Endothelial cell of umbilical vein (primary cell): ENCODE results near the gene HDAC8. TPM values are rescaled to one million over a fixed set of nuclear protein-coding genes. Genes with fewer than 3 reads are reported as not detected.
"Not testable (repeated sequence)": the region's sequence is repeated elsewhere in the genome, so short reads cannot be mapped to it uniquely, and the experiment has no call there.

Source experiments
- BruUV-seq: library from RNA; stranded (reverse); fragments of 400-500 nt; replicated peaks from 2 replicates; lab custom pipeline; 2021; lab: Mats Ljungman, UMichigan
- CTCF ChIA-PET: fragments of 300-600, 350-600 bp; sonication (Branson Sonifier 250); formaldehyde crosslinking; loops from one replicate; lab custom pipeline; 2021; ENCODE audit warnings: antibody characterized with exemption, inconsistent platforms; lab: Charles Lee
- POLR2A ChIA-PET: fragments of 300-600, 350-600 bp; sonication (Branson Sonifier 250); formaldehyde crosslinking; loops from one replicate; lab custom pipeline; 2021; ENCODE audit warnings: antibody characterized with exemption, inconsistent platforms; lab: Charles Lee
- DNase-seq: peaks from one replicate; pipeline ENCODE4 v3.0.0-alpha.2; 2011; ENCODE audit warnings: low read depth, low spot score
- FAIRE-seq: peaks from 2 replicates; lab custom pipeline; 2011; peaks lifted over from hg19 to GRCh38; lab: Jason Lieb, UNC
- H2AFZ ChIP-seq: 2 replicates; pipeline ENCODE4 v1.6.0; 2012; ENCODE audit warnings: low read depth, low read length, control low read depth, inconsistent platforms
- H3K27ac ChIP-seq: 2 replicates; pipeline ENCODE4 v1.5.1; 2011; ENCODE audit warnings: low read depth, mild to moderate bottlenecking, control low read depth, low read length, moderate library complexity; ENCODE audit not compliant: insufficient read depth
- H3K27me3 ChIP-seq, 2 experiments: 2 replicates each; pipeline versions ENCODE4 v1.6.0 to v1.6.1; 2011; ENCODE audit warnings: low read length in 2 of 2, mixed read lengths in 1 of 2; ENCODE audit not compliant: control insufficient read depth in 2 of 2, insufficient read depth in 2 of 2
- H3K36me3 ChIP-seq, 2 experiments: 2 replicates in 1 of 2; 3 replicates in 1 of 2; pipeline ENCODE4 v1.5.1; 2011; ENCODE audit warnings: low read length in 2 of 2, mild to moderate bottlenecking in 1 of 2, moderate library complexity in 1 of 2; ENCODE audit not compliant: control insufficient read depth in 2 of 2, insufficient read depth in 2 of 2; ENCODE audit errors: extremely low read depth in 1 of 2
- H3K4me1 ChIP-seq: 3 replicates; pipeline ENCODE4 v1.5.1; 2011; ENCODE audit warnings: mild to moderate bottlenecking, low read length; ENCODE audit not compliant: control insufficient read depth, insufficient read depth; ENCODE audit errors: extremely low read depth
- H3K4me2 ChIP-seq: 2 replicates; pipeline ENCODE4 v1.6.1; 2011; ENCODE audit warnings: low read length, control low read depth, mixed read lengths; ENCODE audit not compliant: insufficient read depth
- H3K4me3 ChIP-seq, 3 experiments: fragments of 200-600 bp in 1 of 3; sonication (generic), shearing (Covaris generic) in 1 of 3; replicated peaks in 1 of 3; 2 replicates each; pipeline ENCODE4 v1.5.1; 2011 to 2016; ENCODE audit warnings: control low read depth in 3 of 3, low read length in 3 of 3, mild to moderate bottlenecking in 2 of 3, inconsistent platforms in 1 of 3, low read depth in 1 of 3, moderate library complexity in 1 of 3; ENCODE audit not compliant: insufficient read depth in 1 of 3
- H3K79me2 ChIP-seq: 2 replicates; pipeline ENCODE4 v1.6.0; 2012; ENCODE audit warnings: low read length, inconsistent platforms; ENCODE audit not compliant: control insufficient read depth, insufficient read depth
- H3K9ac ChIP-seq: replicated peaks from 2 replicates; pipeline ENCODE3; 2011; ENCODE audit warnings: low read length, control low read depth; ENCODE audit not compliant: insufficient read depth; ENCODE audit errors: extremely low read depth
- H3K9me1 ChIP-seq: replicated peaks from 3 replicates; pipeline ENCODE4 v1.6.0; 2011; ENCODE audit warnings: mild to moderate bottlenecking, low read length; ENCODE audit not compliant: control insufficient read depth, insufficient read depth; ENCODE audit errors: extremely low read depth
- H3K9me3 ChIP-seq: replicated peaks from 2 replicates; pipeline ENCODE4 v1.5.1; 2012; ENCODE audit warnings: low read length, inconsistent platforms; ENCODE audit not compliant: control insufficient read depth, insufficient read depth
- H4K20me1 ChIP-seq: replicated peaks from 2 replicates; pipeline ENCODE3; 2011; ENCODE audit warnings: mild to moderate bottlenecking, low read length; ENCODE audit not compliant: control insufficient read depth, insufficient read depth; ENCODE audit errors: extremely low read depth
- CTCF ChIP-seq, 2 donors: IDR thresholded peaks; 1 replicate in 1 of 2; 2 replicates in 1 of 2; pipeline ENCODE4 v1.5.1; 2011; ENCODE audit warnings: low read length in 2 of 2, mild to moderate bottlenecking in 2 of 2, moderate library complexity in 2 of 2, control low read depth in 1 of 2, inconsistent platforms in 1 of 2, low read depth in 1 of 2; ENCODE audit not compliant: insufficient read depth in 1 of 2; ENCODE audit errors: extremely low read depth in 1 of 2
- EZH2 ChIP-seq: IDR thresholded peaks from 2 replicates; pipeline ENCODE4 v1.6.1; 2012; ENCODE audit warnings: borderline replicate concordance, low read depth, mild to moderate bottlenecking, moderate library complexity, low read length, inconsistent platforms; ENCODE audit not compliant: severe bottlenecking
- FOS ChIP-seq: IDR thresholded peaks from 2 replicates; pipeline ENCODE4 v1.6.1; 2011; ENCODE audit warnings: mild to moderate bottlenecking, low read length, moderate library complexity, borderline replicate concordance; ENCODE audit not compliant: insufficient read depth
- GATA2 ChIP-seq: IDR thresholded peaks from 2 replicates; pipeline ENCODE4 v1.7.0; 2011; ENCODE audit warnings: low read depth, mild to moderate bottlenecking, moderate library complexity, mixed read lengths, low read length; ENCODE audit not compliant: insufficient read length, insufficient read depth
- JUN ChIP-seq: IDR thresholded peaks from 2 replicates; pipeline ENCODE4 v1.6.1; 2011; ENCODE audit warnings: borderline replicate concordance, low read depth; ENCODE audit not compliant: insufficient read length, insufficient read depth
- MAX ChIP-seq: IDR thresholded peaks from 2 replicates; pipeline ENCODE4 v1.6.1; 2011; ENCODE audit not compliant: insufficient read depth, insufficient read length
- MYC ChIP-seq: IDR thresholded peaks from one replicate; pipeline ENCODE4 v1.6.1; 2011; ENCODE audit warnings: mild to moderate bottlenecking, low read depth, low read length
- POLR2A ChIP-seq: IDR thresholded peaks from 2 replicates; pipeline ENCODE4 v1.6.1; 2012; ENCODE audit warnings: low read depth, mild to moderate bottlenecking, control low read depth, low read length
- POLR2AphosphoS5 ChIP-seq: IDR thresholded peaks from 2 replicates; pipeline ENCODE4 v1.6.1; 2012; ENCODE audit warnings: low read depth, mild to moderate bottlenecking, control low read depth, low read length, moderate library complexity; ENCODE audit not compliant: insufficient read depth
- dilution Hi-C: fragments of 300-500 bp; cut with MboI; formaldehyde crosslinking; loops from one replicate; pipeline ENCODE4 v1.15.0; 2019; ENCODE audit warnings: low sequenced_read_pairs; ENCODE audit not compliant: extremely low pct_ligation_motif_present
- intact Hi-C: fragments of 100-400 bp; cut with micrococcal nuclease; formaldehyde crosslinking; loops from one replicate; pipeline ENCODE4 v1.10.0; 2022
- polyA plus RNA-seq, 4 experiments: library from polyadenylated mRNA; depleted of rRNA in 3 of 4; stranded (reverse) in 3 of 4; unstranded in 1 of 4; fragments of >200 nt; gene quantifications; 2 replicates each; pipeline versions ENCODE4 v1.2.1 to v1.2.3, GENCODE V29; 2011 to 2012; ENCODE audit warnings: missing spikeins in 1 of 4
- total RNA-seq: library from RNA; stranded (reverse); gene quantifications from 2 replicates; pipeline ENCODE4 v1.2.3, GENCODE V29; 2021

HDAC8 gene
- total and polyA plus RNA-seq, 2 donors (not counting 3 experiments of a cell fraction or from before 2014, with no cell fraction given) = 17.6 to 37.2 TPM

- FAIRE-seq = no peak
- BruUV-seq = no TSS peak
These were observed 31.5 kb upstream of the HDAC8 start for GRCh38 chrX:72604112-72604511.

GRCh38 chrX:72591038-72591437 is 18.4 kb upstream of the HDAC8 start:
- H3K27me3 ChIP-seq, FAIRE-seq, H3K9ac ChIP-seq, DNase-seq, H3K36me3 ChIP-seq, H3K79me2 ChIP-seq, H3K9me1 ChIP-seq, H2AFZ ChIP-seq, H3K4me2 ChIP-seq, dilution Hi-C loops, BruUV-seq, H3K27ac ChIP-seq, POLR2A ChIA-PET, intact Hi-C loops, H3K9me3 ChIP-seq, CTCF ChIA-PET, H3K4me3 ChIP-seq, H3K4me1 ChIP-seq, H4K20me1 ChIP-seq: not testable (repeated sequence)

More at GRCh38 chrX:72604112-72604511, 31.5 kb upstream of the HDAC8 start:
- no peak overlapping the region for H3K4me3 ChIP-seq
- no peaks in the 10 kb centered on the region for H3K36me3 ChIP-seq
- H3K4me1 ChIP-seq = no peaks in the 10 kb centered on the region
- no peaks in the 10 kb centered on the region for H3K9me3 ChIP-seq
- H3K9ac ChIP-seq = no peak overlapping the region
- POLR2A ChIA-PET = no interaction called here
- CTCF ChIA-PET = no interaction called here
- no peak for TF ChIP-seq CTCF (IDR thresholded peaks at IDR 0.05; ENCODE audit: extremely low read depth in 1 of 2, insufficient read depth in 1 of 2, low read depth in 1 of 2, low read length in 2 of 2)
- no peak for TF ChIP-seq MYC
- no peak for TF ChIP-seq POLR2A
- TF ChIP-seq POLR2AphosphoS5 = no peak
- no peak for TF ChIP-seq JUN
- no peak for TF ChIP-seq GATA2
- TF ChIP-seq FOS = no peak
- no peak for TF ChIP-seq EZH2
- TF ChIP-seq MAX = no peak
- dilution Hi-C loops = no loop called here
- no peaks in the 10 kb centered on the region for H3K9me1 ChIP-seq
- H3K79me2 ChIP-seq = no peaks in the 10 kb centered on the region
- H3K27ac ChIP-seq = no peak overlapping the region
- no peak overlapping the region for H2AFZ ChIP-seq
- no peaks in the 10 kb centered on the region for H4K20me1 ChIP-seq
- no peak overlapping the region for H3K4me2 ChIP-seq
- no peaks in the 10 kb centered on the region for H3K27me3 ChIP-seq
- no peak for DNase-seq
- intact Hi-C loops = no loop called here
